K562 (cell line): ENCODE results near the gene GPR107. TPM values are rescaled to one million over a fixed set of nuclear protein-coding genes. Genes with fewer than 3 reads are reported as not detected.
A peak's percentile ranks its signal among the peaks of the same experiment; 100 is the strongest.

Experiments used
- ATAC-seq: fragments of 200-7000 bp; cut with Tn5 transposase; 3 replicates; pipeline ENCODE4 v1.9.1; 2020; ENCODE audit warnings: moderate library complexity
- BruUV-seq: library from RNA; stranded (reverse); fragments of 400-500 nt; replicated peaks from 2 replicates; lab custom pipeline; 2021; lab: Mats Ljungman, UMichigan
- CTCF ChIA-PET: fragments of 300-600 bp; formaldehyde crosslinking; extraction: SDS; loops from one replicate; lab custom pipeline; 2021; ENCODE audit warnings: low intra/inter-chr PET ratio; lab: Yijun Ruan, JAX
- POLR2A ChIA-PET: fragments of 300-600, 350-650 bp; sonication (Branson Sonifier 250); formaldehyde crosslinking; extraction: SDS; loops from one replicate; lab custom pipeline; 2021; ENCODE audit warnings: antibody characterized with exemption, inconsistent platforms; lab: Yijun Ruan, JAX
- DNase-seq, 4 experiments: peaks; one replicate each; pipeline versions ENCODE4 v3.0.0 to v3.0.0-alpha.2; 2011 to 2018; ENCODE audit warnings: low spot score in 3 of 4, mixed read lengths in 3 of 4; ENCODE audit errors: extremely low read depth in 1 of 4
- FAIRE-seq: peaks from 2 replicates; lab custom pipeline; 2011; peaks lifted over from hg19 to GRCh38; lab: Jason Lieb, UNC
- H2AFZ ChIP-seq: 2 replicates; pipeline ENCODE4 v1.6.0; 2011; ENCODE audit warnings: low read depth, low read length, control low read depth, inconsistent platforms
- H3K27ac ChIP-seq: fragments of 200-600 bp; 3 replicates; pipeline ENCODE4 v1.8.0; 2011; ENCODE audit warnings: low read depth, mild to moderate bottlenecking, control low read depth, inconsistent platforms, low read length, moderate library complexity, mixed read lengths; ENCODE audit errors: extremely low read depth
- H3K27me3 ChIP-seq, 2 experiments: fragments of 300-600 bp in 1 of 2; 2 replicates in 1 of 2; 3 replicates in 1 of 2; pipeline versions ENCODE4 v1.6.0 to v1.8.0; 2011; ENCODE audit warnings: inconsistent platforms in 2 of 2, low read length in 2 of 2, mild to moderate bottlenecking in 1 of 2, mixed read lengths in 1 of 2, moderate library complexity in 1 of 2; ENCODE audit not compliant: control insufficient read depth in 2 of 2, insufficient read depth in 2 of 2
- H3K36me3 ChIP-seq: fragments of 300-600 bp; 3 replicates; pipeline ENCODE4 v1.8.0; 2011; ENCODE audit warnings: mild to moderate bottlenecking, low read length, inconsistent platforms; ENCODE audit not compliant: control insufficient read depth, insufficient read depth
- H3K4me1 ChIP-seq, 2 experiments: fragments of 200-600 bp in 1 of 2; replicated peaks in 1 of 2; 2 replicates in 1 of 2; 3 replicates in 1 of 2; pipeline versions ENCODE4 v1.5.1 to v1.8.0; 2011; ENCODE audit warnings: inconsistent platforms in 2 of 2, low read length in 2 of 2, mild to moderate bottlenecking in 1 of 2, mixed read lengths in 1 of 2, moderate library complexity in 1 of 2; ENCODE audit not compliant: control insufficient read depth in 2 of 2, insufficient read depth in 2 of 2
- H3K4me2 ChIP-seq: 2 replicates; pipeline ENCODE4 v1.6.1; 2011; ENCODE audit warnings: low read length, control low read depth, inconsistent platforms, mixed read lengths; ENCODE audit not compliant: insufficient read depth
- H3K4me3 ChIP-seq: fragments of 200-600 bp; sonication (generic), shearing (Covaris generic); 2 replicates; pipeline ENCODE4 v1.5.1; 2016; ENCODE audit warnings: control low read depth, inconsistent platforms
- H3K79me2 ChIP-seq: fragments of 200-600 bp; 3 replicates; pipeline ENCODE4 v1.8.0; 2011; ENCODE audit warnings: low read length, inconsistent platforms; ENCODE audit not compliant: control insufficient read depth, insufficient read depth
- H3K9ac ChIP-seq, 2 experiments: 2 replicates each; pipeline versions ENCODE4 v1.6.0 to v1.6.1; 2011; ENCODE audit warnings: low read depth in 2 of 2, low read length in 2 of 2, control low read depth in 1 of 2, inconsistent platforms in 1 of 2, mild to moderate bottlenecking in 1 of 2, mixed read lengths in 1 of 2; ENCODE audit not compliant: insufficient read depth in 1 of 2
- H3K9me1 ChIP-seq: one replicate; pipeline ENCODE4 v1.6.0; 2011; ENCODE audit warnings: inconsistent platforms, mild to moderate bottlenecking, low read length, moderate library complexity; ENCODE audit not compliant: control insufficient read depth, insufficient read depth
- H3K9me3 ChIP-seq: replicated peaks from 2 replicates; pipeline ENCODE4 v1.5.1; 2011; ENCODE audit warnings: low read depth, low read length, inconsistent platforms; ENCODE audit not compliant: control insufficient read depth, insufficient read depth
- H4K20me1 ChIP-seq: replicated peaks from 2 replicates; pipeline ENCODE4 v1.6.1; 2011; ENCODE audit warnings: low read length, inconsistent platforms, mixed read lengths; ENCODE audit not compliant: control insufficient read depth, insufficient read depth
- BHLHE40 ChIP-seq: IDR thresholded peaks from 2 replicates; pipeline ENCODE4 v1.6.1; 2011; ENCODE audit warnings: low read length, improper control_type of control experiment
- CREB1 ChIP-seq, 2 experiments: sonication (generic) in 1 of 2; formaldehyde crosslinking in 1 of 2; IDR thresholded peaks; 2 replicates each; pipeline versions ENCODE4 v1.6.1 to v1.8.0; 2012 to 2022; ENCODE audit warnings: inconsistent platforms in 1 of 2, mild to moderate bottlenecking in 1 of 2, missing genetic modification reagents in 1 of 2, moderate library complexity in 1 of 2
- CTBP1 ChIP-seq: fragments of 450-650 bp; IDR thresholded peaks from 2 replicates; pipeline ENCODE4 v1.6.1; 2016; ENCODE audit warnings: borderline replicate concordance
- HNRNPK ChIP-seq: fragments of 200-400 bp; formaldehyde crosslinking; IDR thresholded peaks from one replicate; pipeline ENCODE4 v1.6.1; 2018; ENCODE audit warnings: mild to moderate bottlenecking, low read depth, low read length; ENCODE audit not compliant: poor library complexity, severe bottlenecking
- SOX6 ChIP-seq: fragments of 450-650 bp; IDR thresholded peaks from 2 replicates; pipeline ENCODE4 v1.6.1; 2014; ENCODE audit warnings: mild to moderate bottlenecking
- TCF7L2 ChIP-seq: fragments of 150-350 bp; IDR thresholded peaks from 2 replicates; pipeline ENCODE4 v1.6.1; 2016; ENCODE audit warnings: low read depth, mild to moderate bottlenecking, low read length, moderate library complexity
- ZNF140 ChIP-seq: fragments of 250-450 bp; sonication (Bioruptor Pico); IDR thresholded peaks from 2 replicates; pipeline ENCODE4 v1.8.0; 2021; ENCODE audit warnings: moderate library complexity, mild to moderate bottlenecking, inconsistent platforms
- ZNF175 ChIP-seq: fragments of 200-800 bp; sonication (Bioruptor generic); IDR thresholded peaks from 2 replicates; pipeline ENCODE4 v1.6.1; 2016; ENCODE audit warnings: low read depth, mild to moderate bottlenecking, missing genetic modification characterization, missing compliant biosample characterization
- ZNF3 ChIP-seq: fragments of 250-450 bp; sonication (Bioruptor Pico); IDR thresholded peaks from 2 replicates; pipeline ENCODE4 v1.5.0; 2021; ENCODE audit warnings: mild to moderate bottlenecking, moderate library complexity
- ZNF785 ChIP-seq: fragments of 250-450 bp; sonication (Bioruptor Pico); IDR thresholded peaks from 2 replicates; pipeline ENCODE4 v1.4.0; 2020; ENCODE audit warnings: mild to moderate bottlenecking
- ZNF79 ChIP-seq: fragments of 250-450 bp; sonication (Bioruptor Pico); IDR thresholded peaks from 2 replicates; pipeline ENCODE4 v1.4.0; 2020; ENCODE audit warnings: low read depth, mild to moderate bottlenecking, moderate library complexity
- WGBS: fragments of 100-300 bp; shearing (Covaris generic); methylation state at CpG from one replicate; pipeline ENCODE4 v1.1.6; 2016; ENCODE audit warnings: low coverage, mixed read lengths; ENCODE audit not compliant: insufficient coverage; ENCODE audit errors: missing lambda C conversion rate; 5-methylcytosine and 5-hydroxymethylcytosine counted together
- in situ Hi-C: fragments of 300-500 bp; cut with MboI; formaldehyde crosslinking; loops from 4 replicates; pipeline ENCODE4 v1.15.0; 2018; ENCODE audit warnings: inconsistent platforms, mixed read lengths
- intact Hi-C: fragments of 100-400 bp; cut with micrococcal nuclease; formaldehyde crosslinking; loops from 2 replicates; pipeline ENCODE4 v1.14.2; 2022
- polyA plus RNA-seq, 8 experiments: library from polyadenylated mRNA; depleted of rRNA in 4 of 8; stranded (reverse) in 5 of 8; unstranded in 3 of 8; fragments of >200 nt; fragmentation: Nextera tagmentation in 2 of 8; fragmentation: Illumina TruSeq in 1 of 8; extraction: Ambion mirVana in 2 of 8; extraction: Trizol in 1 of 8; gene quantifications; 2 replicates each; pipeline versions ENCODE4 v1.2.1 to v1.2.3, GENCODE V29; 2011 to 2014; ENCODE audit warnings: inconsistent platforms in 1 of 8, missing spikeins in 1 of 8
- total RNA-seq, 7 experiments: library from RNA; depleted of rRNA in 6 of 7; stranded (reverse); fragments of >200 nt in 6 of 7; fragmentation: Illumina TruSeq in 2 of 7; extraction: Trizol in 2 of 7; gene quantifications; 2 replicates each; pipeline versions ENCODE4 v1.2.1 to v1.2.3, GENCODE V29; 2011 to 2021; ENCODE audit warnings: low replicate concordance in 1 of 7
- TF ChIP-seq, protein P1 (sequence below): fragments of 250-450 bp; sonication (Bioruptor Pico); IDR thresholded peaks from 2 replicates; pipeline ENCODE4 v1.8.0; 2022; ENCODE audit warnings: moderate library complexity, mild to moderate bottlenecking, inconsistent platforms
- TF ChIP-seq, protein P2 (sequence below): IDR thresholded peaks from 2 replicates; pipeline ENCODE4 v1.6.1; 2011; ENCODE audit warnings: borderline replicate concordance, low read depth, mild to moderate bottlenecking, moderate library complexity, low read length; ENCODE audit not compliant: insufficient read depth, poor library complexity, severe bottlenecking

The GPR107 gene
- total and polyA plus RNA-seq, 9 of the 15 experiments (the other 6 are each of a cell fraction or from before 2014, with no cell fraction given) = 3.2 to 34.6 (median 14.4) TPM

DNA sequence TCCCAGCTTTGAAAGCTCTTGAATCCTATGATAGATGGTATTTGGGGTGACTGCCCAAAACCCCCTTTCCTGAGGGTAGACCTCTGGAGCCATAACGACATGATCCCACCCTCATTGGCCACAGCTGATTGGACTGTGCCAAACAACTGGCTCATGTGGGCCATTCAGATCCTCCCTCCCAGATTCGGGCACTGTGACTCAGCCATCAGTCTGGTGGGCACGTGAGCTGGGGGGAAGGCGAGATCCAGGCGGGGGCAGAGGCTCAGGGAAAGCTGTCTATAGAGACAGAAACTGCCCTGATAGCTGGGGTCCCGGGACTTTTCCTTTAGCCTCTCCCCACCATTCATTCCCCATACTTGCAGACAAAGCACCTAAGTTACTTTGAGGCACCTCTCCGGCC lies 103.4 kb downstream of the GPR107 start:
- DNase-seq (no peak), ATAC-seq (no peak), FAIRE-seq (no peak)
- Histone ChIP-seq H3K36me3 (no peaks in the 10 kb centered on the region), H3K4me1 (no peaks in the 10 kb centered on the region; a peak in 1 of 5 replicates), H2AFZ (no peak overlapping the region), H4K20me1 (no peaks in the 10 kb centered on the region), H3K9me3 (no peaks in the 10 kb centered on the region), H3K9ac (no peak overlapping the region), H3K27me3 (peaks cover 0 to 10% of the 10 kb centered on the region in 2 experiments; a peak in 2 of 5 replicates), H3K9me1 (no peaks in the 10 kb centered on the region), H3K4me2 (no peak overlapping the region), H3K27ac (no peak overlapping the region), H3K79me2 (no peaks in the 10 kb centered on the region), H3K4me3 (no peak overlapping the region)
- BruUV-seq = no TSS peak
- in situ Hi-C loops (no loop called here), intact Hi-C loops (no loop called here)
- ChIA-PET POLR2A (interaction anchor here (0.7 kb wide), 1 partner anchor 27 kb away, joined by 4 read pairs; no protein-coding TSS in a partner anchor), CTCF (no interaction called here)
- no peak for TF ChIP-seq ZNF79 (CRISPR knock-in tag)
- peak; percentile 69 for TF ChIP-seq BHLHE40
- WGBS = 18% methylated on average over 5 of the region's 7 CpGs

DNA sequence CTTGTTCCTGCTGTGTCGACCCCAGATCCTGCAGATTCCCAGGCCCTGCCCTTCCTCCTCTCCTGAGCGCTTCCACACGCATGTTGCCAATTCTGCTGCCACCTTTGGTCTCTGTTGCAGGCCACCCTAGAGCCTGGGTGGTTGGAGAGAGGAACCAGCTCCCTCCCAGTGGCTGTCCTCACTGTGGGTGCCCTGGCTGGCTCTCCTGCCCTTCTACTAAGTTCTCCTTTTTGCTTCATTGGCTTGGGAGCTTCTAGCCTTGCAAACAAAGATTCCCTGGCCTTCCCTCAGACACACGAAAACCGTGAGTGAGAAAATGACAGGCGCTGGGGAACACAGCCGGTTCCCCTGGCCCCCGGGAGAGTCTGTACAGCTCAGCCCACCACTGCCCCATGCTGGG lies 104.3 kb downstream of the GPR107 start:
- intact Hi-C loops (no loop called here), in situ Hi-C loops (no loop called here)
- Histone ChIP-seq H3K27ac (no peak overlapping the region), H2AFZ (no peak overlapping the region), H3K79me2 (no peaks in the 10 kb centered on the region), H3K9ac (no peak overlapping the region), H3K36me3 (no peaks in the 10 kb centered on the region), H3K9me3 (no peaks in the 10 kb centered on the region), H3K27me3 (peaks cover 0 to 10% of the 10 kb centered on the region in 2 experiments; a peak in 2 of 5 replicates), H3K4me2 (no peak overlapping the region), H3K4me1 (no peaks in the 10 kb centered on the region; a peak in 1 of 5 replicates), H4K20me1 (no peaks in the 10 kb centered on the region), H3K4me3 (no peak overlapping the region), H3K9me1 (no peaks in the 10 kb centered on the region)
- ATAC-seq (no peak), FAIRE-seq (no peak), DNase-seq (no peak)
- no peak for TF ChIP-seq SOX6
- TF ChIP-seq ZNF140 = no peak
- TF ChIP-seq ZNF3 (CRISPR knock-in tag) = no peak
- TF ChIP-seq TCF7L2 = no peak
- TF ChIP-seq ZNF175 (CRISPR knock-in tag) = no peak
- TF ChIP-seq, protein P1, sequence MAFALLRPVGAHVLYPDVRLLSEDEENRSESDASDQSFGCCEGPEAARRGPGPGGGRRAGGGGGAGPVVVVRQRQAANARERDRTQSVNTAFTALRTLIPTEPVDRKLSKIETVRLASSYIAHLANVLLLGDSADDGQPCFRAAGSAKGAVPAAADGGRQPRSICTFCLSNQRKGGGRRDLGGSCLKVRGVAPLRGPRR (CRISPR knock-in tag) = no peak
- no peak for TF ChIP-seq ZNF785 (CRISPR knock-in tag)
- TF ChIP-seq HNRNPK = no peak
- TF ChIP-seq CTBP1 = no peak
- TF ChIP-seq, protein P2, sequence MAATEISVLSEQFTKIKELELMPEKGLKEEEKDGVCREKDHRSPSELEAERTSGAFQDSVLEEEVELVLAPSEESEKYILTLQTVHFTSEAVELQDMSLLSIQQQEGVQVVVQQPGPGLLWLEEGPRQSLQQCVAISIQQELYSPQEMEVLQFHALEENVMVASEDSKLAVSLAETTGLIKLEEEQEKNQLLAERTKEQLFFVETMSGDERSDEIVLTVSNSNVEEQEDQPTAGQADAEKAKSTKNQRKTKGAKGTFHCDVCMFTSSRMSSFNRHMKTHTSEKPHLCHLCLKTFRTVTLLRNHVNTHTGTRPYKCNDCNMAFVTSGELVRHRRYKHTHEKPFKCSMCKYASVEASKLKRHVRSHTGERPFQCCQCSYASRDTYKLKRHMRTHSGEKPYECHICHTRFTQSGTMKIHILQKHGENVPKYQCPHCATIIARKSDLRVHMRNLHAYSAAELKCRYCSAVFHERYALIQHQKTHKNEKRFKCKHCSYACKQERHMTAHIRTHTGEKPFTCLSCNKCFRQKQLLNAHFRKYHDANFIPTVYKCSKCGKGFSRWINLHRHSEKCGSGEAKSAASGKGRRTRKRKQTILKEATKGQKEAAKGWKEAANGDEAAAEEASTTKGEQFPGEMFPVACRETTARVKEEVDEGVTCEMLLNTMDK = no peak
- TF ChIP-seq CREB1 (IDR thresholded peaks at IDR 0.05) = no peak
- TF ChIP-seq CREB1 (CRISPR knock-in tag; IDR thresholded peaks at IDR 0.05) = no peak
- CTCF ChIA-PET = no interaction called here
- POLR2A ChIA-PET = interaction anchor here (0.9 kb wide), 1 partner anchor 16 kb away, joined by 4 read pairs; no protein-coding TSS in a partner anchor
- BruUV-seq = no TSS peak
- 24% methylated on average over 8 of the region's 8 CpGs for WGBS
